Measurements from ENCODE around the gene ANO1. TPM values are rescaled to one million over a fixed set of nuclear protein-coding genes. Genes with fewer than 3 reads are reported as not detected.

Gene ANO1
- total and polyA plus RNA-seq, 11 donors: 4.2 to 17.8 (median 9.4) TPM

GRCh38 chr11:70038034-70038834, 39.9 kb upstream of the ANO1 start:
- TF ChIP-seq, protein P1, sequence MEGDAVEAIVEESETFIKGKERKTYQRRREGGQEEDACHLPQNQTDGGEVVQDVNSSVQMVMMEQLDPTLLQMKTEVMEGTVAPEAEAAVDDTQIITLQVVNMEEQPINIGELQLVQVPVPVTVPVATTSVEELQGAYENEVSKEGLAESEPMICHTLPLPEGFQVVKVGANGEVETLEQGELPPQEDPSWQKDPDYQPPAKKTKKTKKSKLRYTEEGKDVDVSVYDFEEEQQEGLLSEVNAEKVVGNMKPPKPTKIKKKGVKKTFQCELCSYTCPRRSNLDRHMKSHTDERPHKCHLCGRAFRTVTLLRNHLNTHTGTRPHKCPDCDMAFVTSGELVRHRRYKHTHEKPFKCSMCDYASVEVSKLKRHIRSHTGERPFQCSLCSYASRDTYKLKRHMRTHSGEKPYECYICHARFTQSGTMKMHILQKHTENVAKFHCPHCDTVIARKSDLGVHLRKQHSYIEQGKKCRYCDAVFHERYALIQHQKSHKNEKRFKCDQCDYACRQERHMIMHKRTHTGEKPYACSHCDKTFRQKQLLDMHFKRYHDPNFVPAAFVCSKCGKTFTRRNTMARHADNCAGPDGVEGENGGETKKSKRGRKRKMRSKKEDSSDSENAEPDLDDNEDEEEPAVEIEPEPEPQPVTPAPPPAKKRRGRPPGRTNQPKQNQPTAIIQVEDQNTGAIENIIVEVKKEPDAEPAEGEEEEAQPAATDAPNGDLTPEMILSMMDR (IDR thresholded peaks at IDR 0.05): no peak
- no peak for TF ChIP-seq POLR2A (IDR thresholded peaks at IDR 0.05)
- no peak for ATAC-seq
- Histone ChIP-seq H3K4me1 (no peaks in the 10 kb centered on the region), H3K27me3 (no peaks in the 10 kb centered on the region), H3K4me3 (no peak overlapping the region), H3K36me3 (no peaks in the 10 kb centered on the region), H3K27ac (no peak overlapping the region), H3K9me3 (peaks cover 0 to 42% (median 16%) of the 10 kb centered on the region in 12 donors)
- no peak for DNase-seq
- intact Hi-C loops (cut with DNase I): no loop called here
- WGBS, 4 donors: 82 to 89% (median 84%) methylated on average over 9 of the region's 9 CpGs

DNA sequence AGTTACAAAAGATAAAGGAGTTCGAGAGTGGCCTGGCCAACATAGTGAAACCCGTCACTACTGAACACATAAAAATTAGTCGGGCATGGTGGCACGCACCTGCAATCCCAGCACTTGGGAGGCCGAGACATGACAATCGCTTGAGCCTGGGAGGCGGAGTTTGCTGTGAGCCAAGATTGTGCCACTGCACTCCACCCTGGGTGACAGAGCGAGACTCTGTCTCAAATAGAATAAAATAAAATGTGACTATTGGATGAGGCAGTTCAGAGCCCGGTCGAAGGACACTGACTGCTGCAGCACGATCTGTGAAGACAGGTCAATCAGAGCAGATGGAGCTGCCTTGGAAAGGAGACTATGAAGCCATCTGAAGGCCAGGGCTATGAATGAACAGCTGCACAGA, 37.7 kb upstream of the ANO1 start:
- 91 to 97% (median 96%) methylated on average over 11 of the region's 11 CpGs for WGBS, 4 donors
- Histone ChIP-seq H3K4me3 (no peak overlapping the region), H3K27me3 (no peaks in the 10 kb centered on the region), H3K27ac (no peak overlapping the region), H3K36me3 (no peaks in the 10 kb centered on the region), H3K9me3 (peaks cover 0 to 55% (median 28%) of the 10 kb centered on the region in 12 donors), H3K4me1 (no peaks in the 10 kb centered on the region)
- ATAC-seq (no peak), DNase-seq (no peak)
- intact Hi-C loops (cut with DNase I): no loop called here
- no peak for TF ChIP-seq POLR2A (IDR thresholded peaks at IDR 0.05)
- TF ChIP-seq, protein P1 (IDR thresholded peaks at IDR 0.05): no peak

- ATAC-seq (no peak), DNase-seq (no peak)
- 87 to 91% (median 89%) methylated on average over 4 of the region's 4 CpGs for WGBS, 4 donors
- TF ChIP-seq, protein P1 (IDR thresholded peaks at IDR 0.05): no peak
- TF ChIP-seq POLR2A (IDR thresholded peaks at IDR 0.05): no peak
- Histone ChIP-seq H3K27ac (no peak overlapping the region), H3K27me3 (no peaks in the 10 kb centered on the region), H3K9me3 (peaks cover 0 to 55% (median 28%) of the 10 kb centered on the region in 12 donors), H3K4me3 (no peak overlapping the region), H3K36me3 (no peaks in the 10 kb centered on the region), H3K4me1 (no peaks in the 10 kb centered on the region)
- intact Hi-C loops (cut with DNase I): no loop called here
Observed at GRCh38 chr11:70040869-70041501, 37.1 kb upstream of the ANO1 start.

DNA sequence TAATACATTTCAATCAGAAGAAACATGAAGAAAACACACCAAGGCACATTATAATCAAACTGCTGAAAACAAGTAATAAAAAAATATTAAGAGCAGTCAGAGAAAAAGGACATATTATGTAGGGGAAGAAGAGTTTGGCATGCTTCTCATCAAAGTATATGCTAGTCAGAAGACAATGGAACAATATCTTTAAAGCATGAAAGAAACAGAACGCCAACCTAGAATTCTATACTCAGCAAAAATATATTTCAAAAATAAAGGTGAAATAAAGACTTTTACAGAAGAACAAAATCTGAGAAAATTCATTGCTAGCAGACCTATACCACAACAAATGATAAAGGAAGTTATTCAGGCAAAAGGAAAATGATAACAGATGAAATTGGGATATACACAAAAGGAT, 34.6 kb upstream of the ANO1 start:
- no peak for DNase-seq
- 85 to 94% (median 88%) methylated on average over 1 of the region's 1 CpG for WGBS, 4 donors
- no peak for ATAC-seq
- TF ChIP-seq, protein P1 (IDR thresholded peaks at IDR 0.05): no peak
- TF ChIP-seq POLR2A (IDR thresholded peaks at IDR 0.05): no peak
- H3K4me1 ChIP-seq: no peaks in the 10 kb centered on the region
- H3K4me3 ChIP-seq: no peak overlapping the region
- no peak overlapping the region for H3K27ac ChIP-seq
- intact Hi-C loops (cut with DNase I): no loop called here
- no peaks in the 10 kb centered on the region for H3K27me3 ChIP-seq
- peaks cover 0 to 43% (median 26%) of the 10 kb centered on the region in 12 donors for H3K9me3 ChIP-seq
- no peaks in the 10 kb centered on the region for H3K36me3 ChIP-seq
